Right hindlimb (tissue), 1 donor: ENCODE results near the gene PHF20.
"Not testable (repeated sequence)": the region's sequence is repeated elsewhere in the genome, so short reads cannot be mapped to it uniquely, and the experiment has no call there.

Experiments used
- DNase-seq: peaks from one replicate; pipeline ENCODE4 v3.0.0-alpha.2; 2018

The PHF20 gene

DNA sequence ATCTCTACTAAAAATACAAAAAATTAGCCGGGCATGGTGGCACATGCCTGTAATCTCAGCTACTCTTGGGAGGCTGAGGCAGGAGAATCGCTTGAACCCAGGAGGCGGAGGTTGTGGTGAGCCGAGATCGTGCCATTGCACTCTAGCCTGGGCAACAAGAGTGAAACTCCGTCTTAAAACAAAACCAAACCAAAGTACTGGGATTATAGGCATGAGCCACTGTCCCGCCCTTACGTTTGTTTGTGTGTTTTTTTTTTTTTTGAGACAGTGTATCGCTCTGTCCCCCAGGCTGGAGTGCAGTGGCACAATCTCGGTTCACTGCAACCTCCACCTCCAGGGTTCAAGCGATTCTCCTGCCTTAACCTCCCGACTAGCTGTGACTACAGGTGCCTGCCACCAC, 12.0 kb downstream of the PHF20 start:
- DNase-seq: not testable (repeated sequence)

DNA sequence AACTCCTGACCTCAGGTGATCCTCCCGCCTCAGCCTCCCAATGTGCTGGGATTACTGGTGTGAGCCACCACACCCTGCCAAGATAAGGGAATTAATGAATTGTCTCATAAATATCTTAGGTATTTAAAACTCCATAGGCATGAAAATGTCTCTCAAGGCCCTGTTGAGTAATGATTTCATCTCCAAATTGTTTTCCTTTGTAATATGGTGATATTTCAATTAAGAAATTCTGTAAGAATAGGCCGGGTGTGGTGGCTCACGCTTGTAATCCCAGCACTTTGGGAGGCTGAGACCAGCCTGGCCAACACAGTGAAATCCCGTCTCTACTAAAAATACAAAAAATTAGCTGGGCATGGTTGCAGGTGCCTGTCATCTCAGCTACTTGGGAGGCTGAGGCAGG, 13.7 kb downstream of the PHF20 start:
- not testable (repeated sequence) for DNase-seq

DNA sequence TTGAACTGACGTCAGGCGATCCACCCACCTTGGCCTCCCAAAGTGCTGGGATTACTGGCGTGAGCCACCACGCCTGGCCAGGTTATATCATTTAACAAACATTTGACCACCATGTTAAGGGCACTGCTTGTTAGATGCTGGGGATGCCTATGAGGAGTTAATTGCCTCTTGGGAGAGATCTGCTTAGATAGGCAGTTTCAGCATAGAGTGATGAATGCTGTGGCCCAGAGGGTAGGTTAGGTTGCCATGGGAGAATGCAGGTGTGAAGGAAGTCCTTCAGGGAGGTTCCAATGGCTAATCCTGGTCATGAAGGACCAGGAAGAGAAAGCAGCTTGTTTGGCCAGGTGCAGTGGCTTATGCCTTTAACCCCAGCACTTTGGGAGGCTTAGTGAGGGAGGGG, 17.0 kb downstream of the PHF20 start:
- no peak for DNase-seq

DNA sequence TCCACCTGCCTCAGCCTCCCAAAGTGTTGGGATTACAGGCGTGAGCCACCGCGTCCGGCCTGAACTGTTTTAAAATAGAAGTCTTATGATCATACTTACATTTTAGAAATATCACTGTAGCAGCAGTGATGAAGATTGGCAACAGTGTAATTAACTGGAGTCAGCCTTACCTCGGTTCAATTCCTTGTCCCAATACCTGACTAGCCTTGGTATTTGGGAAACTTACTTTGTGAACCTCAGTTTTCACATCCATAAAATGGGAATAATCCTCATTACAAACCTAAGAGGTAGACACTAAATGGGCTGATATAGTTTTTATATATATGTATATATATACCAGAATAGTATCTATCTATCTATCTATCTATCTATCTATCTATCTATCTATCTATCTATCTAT, 19.3 kb downstream of the PHF20 start:
- DNase-seq: no peak

DNA sequence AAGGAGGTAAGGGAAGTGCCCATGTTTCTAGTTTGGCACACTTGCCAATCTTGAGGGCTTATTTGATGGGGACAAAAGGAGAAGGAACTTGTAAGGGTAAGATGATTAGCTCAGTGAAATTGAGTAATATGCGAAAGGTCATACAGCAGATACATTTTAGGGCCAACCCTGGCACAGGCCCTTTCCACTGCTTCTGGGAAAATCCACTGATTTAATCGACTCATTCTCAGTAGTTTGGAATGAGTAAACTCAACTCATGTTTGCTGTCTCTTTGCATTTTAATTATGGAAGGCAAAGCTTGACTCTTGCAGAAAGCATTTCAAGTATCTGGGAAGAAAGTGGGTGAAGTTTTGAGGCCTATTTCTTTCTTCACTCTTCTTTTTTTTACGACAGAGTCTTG, 20.0 kb downstream of the PHF20 start:
- DNase-seq: no peak

DNA sequence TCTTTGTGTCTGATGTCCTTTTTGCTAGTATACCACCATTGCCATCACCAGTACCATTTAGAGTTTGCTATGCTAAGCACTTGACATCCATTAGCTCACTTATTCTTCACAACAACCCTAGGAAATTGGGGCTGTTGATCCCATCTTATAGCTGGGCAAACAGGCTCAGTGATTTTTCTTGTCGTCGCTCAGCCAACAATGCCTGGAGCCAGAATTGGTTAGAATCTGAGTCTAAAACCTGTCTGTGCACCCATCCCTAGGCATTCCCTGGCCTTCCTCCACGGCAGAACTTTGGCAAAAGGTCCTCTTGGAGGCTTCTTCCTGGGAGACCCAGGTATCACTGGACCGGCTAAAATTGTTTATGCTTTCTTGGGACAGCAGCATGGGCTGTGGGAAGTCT, 20.9 kb downstream of the PHF20 start:
- no peak for DNase-seq

DNA sequence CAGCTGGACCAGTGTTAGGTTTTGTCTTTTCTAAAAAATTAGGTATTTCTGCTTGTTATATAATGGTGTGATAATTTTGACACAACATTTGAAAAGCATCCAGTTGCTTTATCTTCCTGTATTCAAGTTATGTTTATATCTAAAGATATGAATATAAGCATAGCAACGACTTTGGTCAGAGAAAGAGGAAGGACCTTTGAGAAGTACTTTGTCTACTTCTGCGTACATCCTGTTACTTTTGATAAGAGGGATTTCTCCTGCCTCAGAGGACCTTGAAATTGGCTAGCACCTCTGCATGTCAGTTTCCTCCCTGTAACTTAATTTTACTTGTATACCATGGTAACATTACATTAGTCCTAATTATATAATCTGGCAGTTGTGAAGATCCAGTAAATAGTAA, 24.8 kb downstream of the PHF20 start:
- DNase-seq: no peak

DNA sequence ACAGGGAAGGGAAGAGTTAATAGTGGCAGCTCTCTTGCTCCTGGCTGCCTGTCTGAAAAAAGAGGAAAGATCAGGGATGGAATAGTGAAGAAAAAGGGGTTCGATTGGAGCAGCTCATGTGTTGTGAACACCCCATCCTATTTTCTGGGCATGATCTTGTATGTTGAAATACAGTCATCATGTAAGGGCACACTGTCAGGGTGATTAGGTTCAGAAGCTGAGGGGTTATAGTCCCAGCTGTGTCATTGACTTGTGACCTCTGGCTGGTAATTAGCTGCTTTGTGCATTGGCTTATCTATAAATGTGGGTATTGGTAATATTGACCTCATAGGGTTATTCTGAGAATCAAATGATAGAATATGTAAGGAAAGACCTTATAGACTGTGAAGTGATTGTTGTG, 30.1 kb downstream of the PHF20 start:
- DNase-seq: no peak

DNA sequence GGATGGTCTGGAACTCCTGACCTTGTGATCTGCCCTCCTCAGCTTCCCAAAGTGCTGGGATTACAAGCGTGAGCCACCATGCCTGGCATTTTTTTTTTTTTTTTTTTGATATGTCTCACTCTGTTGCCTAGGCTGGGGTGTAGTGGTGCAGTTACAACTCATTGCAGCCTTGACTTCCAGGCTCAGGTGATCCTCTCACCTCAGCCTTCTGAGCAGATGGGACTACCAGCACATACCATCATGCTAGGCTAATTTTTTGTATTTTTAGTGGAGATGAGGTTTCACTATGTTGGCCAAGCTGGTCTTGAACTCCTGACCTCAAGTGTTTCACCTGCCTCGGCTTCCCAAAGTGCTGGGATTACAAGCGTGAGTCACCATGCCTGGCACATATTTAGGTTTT, 34.3 kb downstream of the PHF20 start:
- no peak for DNase-seq

DNA sequence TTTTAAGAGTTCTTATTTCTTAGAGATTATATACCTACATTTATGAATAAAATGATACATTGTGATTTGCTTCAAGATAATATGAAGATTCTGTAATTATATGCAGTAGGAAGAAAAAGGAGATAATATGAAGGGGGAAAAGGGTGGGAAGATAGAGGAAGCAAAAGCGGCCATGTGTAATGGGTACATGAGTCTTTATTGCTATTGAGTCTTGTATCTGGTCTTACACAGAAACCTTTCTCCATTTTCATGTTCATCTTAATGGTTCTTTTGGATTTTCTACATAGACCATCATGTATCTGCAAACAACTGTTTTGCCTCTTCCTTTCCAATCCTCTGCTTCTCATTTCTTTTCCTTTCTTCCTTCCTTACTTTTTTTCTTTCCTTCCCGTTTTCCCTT, 36.1 kb downstream of the PHF20 start:
- no peak for DNase-seq

DNA sequence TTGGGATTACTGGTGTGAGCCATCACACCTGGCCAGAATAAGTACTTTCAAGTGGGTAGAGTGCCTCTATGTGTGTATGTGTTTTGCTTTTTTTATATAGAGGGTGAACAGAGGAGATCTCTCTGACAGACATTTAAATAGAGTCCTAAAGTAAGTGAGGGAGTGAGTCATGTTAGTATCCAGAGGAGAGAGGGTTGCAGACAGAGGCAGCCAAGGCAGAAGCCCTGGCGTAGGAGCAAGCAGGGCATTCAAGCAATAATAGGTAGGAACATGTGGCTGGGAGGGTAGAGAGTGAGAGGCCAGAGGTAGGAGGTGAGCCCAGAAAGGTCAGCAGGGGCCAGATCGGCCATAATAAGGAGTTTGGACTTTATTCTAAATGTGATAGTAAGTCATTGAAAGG, 48.9 kb downstream of the PHF20 start:
- DNase-seq: no peak

DNA sequence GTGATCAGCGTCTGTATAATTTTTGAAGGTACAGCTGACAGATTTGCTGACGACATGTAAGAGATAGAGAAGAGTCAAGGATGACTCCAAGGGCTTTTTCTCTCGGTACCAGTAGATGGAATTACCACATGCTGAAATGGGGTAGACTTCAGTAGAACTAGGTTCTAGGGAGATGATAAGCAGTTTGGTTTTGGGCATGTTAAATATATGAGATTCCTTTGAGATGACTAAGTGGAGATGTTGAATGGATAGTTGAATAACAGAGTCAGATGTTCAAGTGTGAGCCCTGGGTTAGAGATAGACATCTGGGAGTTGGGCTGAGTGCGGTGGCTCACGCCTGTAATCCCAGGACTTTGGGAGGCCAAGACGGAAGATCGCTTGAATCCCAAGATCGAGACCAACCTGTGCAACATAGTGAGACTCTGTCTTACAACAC, 50.0 kb downstream of the PHF20 start:
- DNase-seq: no peak

DNA sequence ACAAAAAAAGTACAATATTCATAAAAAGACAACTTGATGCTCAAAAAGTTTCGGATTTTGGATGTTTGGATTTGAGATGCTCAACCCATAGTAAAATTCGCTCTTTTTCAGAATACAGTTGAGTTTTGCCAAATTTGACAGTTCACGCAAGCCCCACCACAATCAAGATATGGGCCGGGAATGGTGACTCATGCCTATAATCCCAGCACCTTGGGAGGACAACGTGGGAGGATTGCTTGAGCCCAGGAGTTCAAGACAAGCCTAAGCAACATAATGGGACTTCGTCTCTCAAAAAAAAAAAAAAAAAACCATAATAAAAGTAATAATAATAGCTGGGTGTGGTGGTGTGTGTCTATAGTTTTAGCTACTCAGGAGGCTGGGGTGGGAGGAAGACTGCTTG, 51.3 kb downstream of the PHF20 start:
- DNase-seq: no peak

DNA sequence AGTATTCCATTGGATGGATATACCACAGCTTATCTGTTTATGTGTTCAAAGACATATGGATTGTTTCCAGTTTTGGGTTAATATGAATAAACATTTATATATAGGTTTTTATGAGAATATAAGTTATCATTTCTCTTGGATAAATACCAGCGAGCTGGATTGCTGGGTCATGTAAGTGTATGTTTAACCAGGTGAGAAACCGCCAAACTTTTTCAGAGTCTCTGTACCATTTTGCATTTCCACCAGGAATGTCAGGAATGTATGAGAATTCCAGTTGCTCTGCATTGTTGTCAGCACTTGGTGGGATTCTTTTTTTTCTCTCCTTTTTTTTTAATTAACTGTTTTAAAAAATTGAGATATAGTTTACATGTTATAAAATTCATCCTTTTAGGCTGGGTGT, 52.1 kb downstream of the PHF20 start:
- no peak for DNase-seq

DNA sequence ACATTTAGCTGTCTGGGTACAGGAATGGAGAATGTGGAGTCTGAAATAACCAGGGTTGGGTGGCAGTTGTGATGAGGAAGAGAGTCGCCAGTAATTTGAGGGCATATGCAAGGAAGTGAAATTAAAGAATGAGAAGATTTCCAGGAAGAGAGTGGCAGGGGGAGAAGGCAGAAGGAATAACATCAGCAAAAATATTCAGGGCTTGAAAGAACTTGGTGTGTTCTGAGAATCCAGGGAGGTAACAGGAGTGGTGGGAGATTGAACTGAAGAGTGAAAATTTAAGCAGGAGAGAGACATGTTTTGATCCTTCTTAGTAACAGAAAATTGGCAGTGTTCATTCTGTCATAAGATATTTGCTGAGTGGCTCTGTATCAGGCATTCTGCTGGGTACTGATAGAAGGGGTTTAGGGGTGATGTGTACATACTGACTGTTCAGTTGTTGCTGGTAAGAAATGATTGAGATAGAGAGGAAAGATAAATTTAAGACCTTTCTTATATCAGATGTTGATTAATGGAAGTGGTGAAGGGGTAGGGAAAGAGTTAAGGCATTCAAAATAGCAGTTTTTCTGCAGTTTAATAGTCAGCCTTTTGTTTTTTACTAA, 54.7 kb downstream of the PHF20 start:
- DNase-seq: no peak

DNA sequence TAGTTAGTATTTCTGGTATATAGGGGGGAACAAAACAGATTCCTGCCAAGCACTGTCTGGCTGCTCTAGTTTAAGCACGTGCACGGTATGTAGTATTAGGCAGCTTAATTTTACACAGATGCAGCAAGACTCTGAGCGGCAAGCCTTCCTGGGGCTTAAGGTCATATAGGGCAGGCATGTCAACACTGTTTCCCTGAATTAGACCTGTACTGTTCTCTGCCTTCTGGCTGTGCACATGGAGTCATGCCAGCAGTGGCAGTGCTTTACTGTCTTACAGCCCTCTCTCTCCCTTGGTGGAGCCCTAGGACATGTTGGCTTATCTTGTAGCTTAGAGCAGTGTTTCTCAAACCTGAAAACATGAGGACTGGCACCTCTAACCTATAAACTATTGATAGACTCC, 56.6 kb downstream of the PHF20 start:
- no peak for DNase-seq

DNA sequence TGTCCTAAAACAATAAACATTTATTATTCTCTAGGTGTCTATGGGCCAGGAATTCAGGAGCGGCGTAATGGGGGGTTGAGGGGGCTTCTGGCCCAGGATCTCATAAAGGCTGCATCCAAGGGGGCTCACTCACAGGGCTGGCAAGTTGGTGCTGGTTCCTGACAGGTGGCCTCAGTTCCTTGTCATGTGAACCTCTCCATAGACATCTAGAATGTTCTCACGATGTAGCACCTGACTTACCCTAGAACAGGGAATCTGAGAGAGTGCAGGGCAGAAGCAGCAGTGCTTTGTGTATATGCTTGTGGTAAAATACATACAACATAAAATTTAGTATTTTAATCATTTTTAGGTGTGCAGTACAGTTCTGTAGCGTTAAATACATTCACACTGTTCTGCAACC, 57.1 kb downstream of the PHF20 start:
- DNase-seq: no peak

DNA sequence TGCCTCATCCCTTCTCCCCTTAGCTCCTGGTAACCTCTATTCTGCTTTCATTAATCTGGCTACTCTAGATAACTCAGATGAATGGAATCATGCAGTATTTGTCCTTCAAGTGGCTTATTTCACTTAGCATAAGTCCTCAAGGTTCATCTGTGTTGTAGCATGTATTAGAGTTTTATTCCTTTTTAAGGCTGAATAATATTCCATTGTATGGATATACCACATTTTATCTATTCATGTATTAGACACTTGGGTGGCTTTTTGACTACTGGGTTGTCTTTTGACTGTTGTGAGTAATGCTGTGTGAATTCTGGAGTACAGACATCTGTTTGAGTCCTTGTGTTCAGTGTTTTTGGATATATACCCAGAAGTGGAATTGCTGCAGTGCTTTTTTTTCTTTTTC, 58.4 kb downstream of the PHF20 start:
- DNase-seq: no peak

DNA sequence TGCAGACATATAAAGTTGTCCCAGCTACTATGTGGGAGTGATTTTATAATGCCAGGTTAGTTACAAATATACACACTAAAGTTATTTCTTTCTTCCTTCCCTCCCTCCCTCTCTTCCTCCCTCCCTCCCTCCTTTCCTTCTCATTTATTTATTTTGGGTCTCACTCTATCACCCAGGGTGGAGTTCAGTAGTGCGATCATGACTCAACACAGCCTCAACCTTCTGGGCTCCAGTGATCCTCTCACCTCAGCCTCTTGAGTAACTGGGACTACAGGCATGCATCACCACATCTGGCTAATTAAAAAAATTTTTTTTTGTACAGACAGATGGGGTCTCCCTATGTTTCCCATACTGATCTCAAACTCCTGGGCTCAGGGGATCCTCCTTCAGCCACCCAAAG, 59.2 kb downstream of the PHF20 start:
- DNase-seq: no peak

DNA sequence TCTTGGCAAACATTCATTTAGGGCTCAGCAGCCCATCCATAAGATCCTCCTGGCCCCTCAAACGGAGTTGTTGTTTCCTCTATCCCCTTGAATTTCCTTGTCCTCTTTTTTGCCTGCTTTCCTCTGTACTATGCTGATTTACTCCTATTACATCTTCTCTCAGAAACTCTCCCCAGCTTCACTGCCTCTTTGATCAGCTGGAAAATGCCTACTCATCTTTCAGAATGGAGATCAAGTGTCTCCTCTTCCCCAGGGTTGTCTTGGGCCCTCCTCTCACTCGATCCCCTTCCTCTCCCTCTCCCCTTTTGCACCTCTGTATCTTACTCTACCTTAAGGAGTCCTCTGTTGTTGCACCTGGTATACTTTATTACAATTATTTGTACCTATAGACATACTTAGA, 60.2 kb downstream of the PHF20 start:
- no peak for DNase-seq

DNA sequence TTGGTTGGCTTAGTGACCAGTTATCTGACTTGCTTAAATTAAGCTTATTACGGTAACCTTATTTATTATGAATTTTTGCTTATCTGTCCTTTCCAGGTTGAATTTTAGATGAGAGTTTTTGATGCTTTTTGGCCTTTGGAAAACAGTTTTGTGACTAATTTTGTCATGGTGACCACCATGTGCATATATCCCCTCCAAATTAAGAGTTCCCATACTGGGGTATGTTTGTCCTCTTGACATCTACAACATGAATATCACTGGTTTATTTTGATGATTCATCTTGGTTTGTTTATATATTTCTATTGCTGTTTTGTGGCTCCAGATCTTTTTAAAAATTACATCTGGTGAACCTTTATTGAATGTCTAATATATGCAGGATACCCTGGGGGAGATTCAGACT, 61.4 kb downstream of the PHF20 start:
- DNase-seq: no peak

DNA sequence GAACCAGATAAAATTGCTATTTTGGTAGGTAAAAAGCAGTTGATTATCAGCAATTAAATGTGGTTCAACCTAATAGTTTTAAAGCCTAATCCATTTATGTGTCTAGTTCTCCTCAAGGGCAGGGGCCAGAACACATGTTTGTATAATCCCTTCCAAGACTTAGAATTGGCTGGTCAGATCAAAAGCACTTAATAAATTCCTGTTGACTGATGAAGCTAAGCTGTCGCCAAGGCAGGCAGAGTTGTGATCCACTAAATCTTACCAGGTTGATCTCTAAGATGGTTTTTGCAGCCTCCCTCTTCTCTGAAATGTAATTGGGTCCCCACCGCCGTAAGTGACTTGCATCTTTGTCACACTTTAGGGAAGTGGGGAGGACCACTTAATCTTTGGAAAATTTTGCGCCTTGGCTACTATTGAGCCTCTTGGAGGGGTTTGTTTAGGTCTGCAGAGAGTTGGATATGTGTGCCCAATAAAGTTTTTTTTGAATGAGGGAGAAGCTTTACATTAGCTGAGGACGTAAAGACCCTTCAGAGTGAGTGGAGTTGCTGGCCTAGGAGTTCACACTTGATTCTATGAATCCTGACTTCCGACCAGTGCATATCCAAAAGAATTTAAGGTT, 65.9 kb downstream of the PHF20 start:
- DNase-seq: no peak

DNA sequence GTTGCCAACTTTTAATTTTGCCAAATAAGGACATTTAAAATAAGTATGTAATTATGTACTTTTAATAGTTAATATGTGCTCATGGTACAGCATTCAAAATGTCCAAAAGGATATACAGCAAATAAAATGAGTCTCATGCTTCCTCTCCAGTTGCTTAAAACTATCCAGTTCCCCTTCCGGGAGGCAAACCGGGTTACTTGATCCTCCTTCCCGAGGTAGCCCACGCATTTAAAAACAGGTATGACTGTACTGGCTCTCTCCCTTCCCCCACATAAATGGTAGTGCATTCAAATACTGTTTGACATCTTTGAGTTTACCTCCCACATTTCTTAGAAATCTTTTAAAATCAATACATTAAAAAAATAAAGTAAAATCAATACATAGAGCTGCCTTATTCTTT, 66.4 kb downstream of the PHF20 start:
- no peak for DNase-seq

DNA sequence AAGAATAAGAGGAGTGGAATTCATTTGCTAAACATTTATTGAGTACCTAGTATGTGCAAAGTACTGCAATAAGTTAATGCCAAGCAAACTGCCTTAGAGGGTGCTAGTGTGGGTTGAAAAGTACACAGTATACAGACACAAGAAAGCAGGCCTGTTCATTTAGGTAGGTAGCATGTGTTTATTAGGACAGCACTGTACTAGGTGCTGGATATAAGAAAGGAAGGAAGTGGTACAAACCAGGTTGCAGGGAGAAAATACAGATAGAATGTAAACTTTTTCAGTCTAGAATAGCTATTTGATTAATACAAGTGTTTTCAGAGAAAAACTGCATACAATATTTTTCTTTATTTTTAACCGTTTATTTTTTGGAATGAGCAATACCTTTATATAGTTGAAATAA, 68.1 kb downstream of the PHF20 start:
- no peak for DNase-seq

DNA sequence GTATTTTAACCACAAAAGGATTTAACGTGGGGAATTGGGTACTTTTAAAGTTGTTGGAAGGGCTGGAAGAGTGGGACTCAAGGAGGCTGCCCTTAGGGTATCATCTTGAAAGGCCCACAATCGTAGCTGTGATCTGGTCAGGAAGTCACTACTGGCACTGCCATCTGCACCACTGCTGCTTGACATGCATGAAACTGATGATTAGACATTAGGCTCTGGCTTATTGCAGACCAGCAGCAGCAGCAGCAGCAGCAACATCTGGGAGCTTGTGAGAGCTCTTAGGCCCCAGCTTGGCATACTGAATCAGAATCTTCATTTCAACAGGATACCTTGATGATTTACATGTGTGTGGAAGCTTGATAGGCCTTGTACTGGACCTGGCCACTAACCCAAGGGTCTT, 68.6 kb downstream of the PHF20 start:
- DNase-seq: no peak
